ENCODE results near the gene GRM1.

GRM1 gene

GRCh38 chr6:146470091-146470770 lies 441.4 kb downstream of the GRM1 start:
- no peak for DNase-seq (ENCODE audit: low read depth)

GRCh38 chr6:146472918-146473317 lies 444.1 kb downstream of the GRM1 start:
- no peak for DNase-seq (ENCODE audit: low read depth)

- DNase-seq (ENCODE audit: low read depth) = no peak
Measured at GRCh38 chr6:146481527-146481926, 452.7 kb downstream of the GRM1 start.

- DNase-seq (ENCODE audit: low read depth) = no peak
Measured at GRCh38 chr6:146484411-146484810, 455.5 kb downstream of the GRM1 start.

Measured in activated T-cell treated with anti-CD3 and anti-CD28 coated beads for 1 hour (primary cell).